Muscle layer of duodenum (tissue), 2 donors: ENCODE measurements around the gene TPP1.
A peak's percentile ranks its signal among the peaks of the same experiment; 100 is the strongest.

Experiments used
- H3K27ac ChIP-seq: one replicate; pipeline ENCODE4 v1.7.0; 2013; ENCODE audit warnings: mild to moderate bottlenecking, low read length
- H3K27me3 ChIP-seq: one replicate; pipeline ENCODE4 v1.7.0; 2013; ENCODE audit warnings: low read depth, mild to moderate bottlenecking, control low read depth, low read length
- H3K36me3 ChIP-seq, 2 donors: one replicate each; pipeline ENCODE4 v1.7.0; 2013; ENCODE audit warnings: low read length in 2 of 2, control low read depth in 1 of 2, mild to moderate bottlenecking in 1 of 2; ENCODE audit not compliant: insufficient read depth in 2 of 2, control insufficient read depth in 1 of 2
- H3K4me1 ChIP-seq, 2 donors: one replicate each; pipeline ENCODE4 v1.7.0; 2013; ENCODE audit warnings: low read length in 2 of 2, mild to moderate bottlenecking in 2 of 2, control low read depth in 1 of 2, moderate library complexity in 1 of 2; ENCODE audit not compliant: insufficient read depth in 2 of 2, control insufficient read depth in 1 of 2
- H3K4me3 ChIP-seq, 2 donors: one replicate each; pipeline ENCODE4 v1.7.0; 2013; ENCODE audit warnings: low read length in 2 of 2, low read depth in 1 of 2, mild to moderate bottlenecking in 1 of 2
- H3K9me3 ChIP-seq, 2 donors: one replicate each; pipeline ENCODE4 v1.7.0; 2013; ENCODE audit warnings: low read length in 2 of 2, control low read depth in 1 of 2, mild to moderate bottlenecking in 1 of 2; ENCODE audit not compliant: control insufficient read depth in 1 of 2
- donor health status: healthy.

The TPP1 gene

DNA sequence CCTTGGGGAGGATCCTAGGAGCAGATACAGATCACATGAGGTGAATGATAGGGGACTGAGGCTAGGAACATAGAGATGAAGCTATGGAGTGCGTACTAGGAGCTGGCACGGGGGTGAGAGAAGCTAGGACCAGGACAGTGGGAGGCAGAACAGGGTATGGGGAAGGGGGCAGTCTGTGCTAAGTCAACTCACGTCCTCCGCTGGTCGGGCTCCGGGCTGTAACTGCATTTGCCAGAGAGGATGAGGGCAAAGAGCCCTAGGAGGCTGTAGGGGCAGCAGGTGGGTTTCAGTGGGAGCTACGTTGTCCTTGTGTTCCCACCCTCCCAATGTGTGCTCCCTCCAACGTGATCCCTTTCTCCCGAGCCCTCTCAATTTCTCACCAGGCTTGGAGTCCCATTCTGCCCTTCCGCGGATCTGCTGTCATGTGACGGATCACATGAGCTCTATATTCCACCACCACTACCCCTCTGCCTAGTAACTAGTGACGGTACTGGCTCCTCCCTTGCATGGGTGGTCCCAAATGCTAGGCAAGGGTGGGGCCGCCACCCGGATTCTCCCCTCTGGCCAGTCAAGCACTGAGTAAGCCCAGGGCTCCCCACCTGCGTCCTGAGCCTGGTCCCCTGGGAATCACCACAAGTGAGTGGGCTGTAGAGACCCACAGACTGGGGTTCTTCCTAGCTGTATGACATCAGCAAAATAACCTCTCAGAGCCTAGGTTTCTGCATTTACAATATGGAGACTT, at the start of gene TPP1:
TSS of gene TPP1 (minus strand) at position 419 of the 742 bp plus-strand sequence. CDS start at position 397, 22 bp downstream.
- Histone ChIP-seq H3K27me3 (no peaks in the 10 kb centered on the region), H3K9me3 (no peaks in the 10 kb centered on the region), H3K36me3 (peaks cover 23 to 49% of the 10 kb centered on the region in 2 donors), H3K4me3 (peak within 1 kb of the TSS; percentile 84 to 93), H3K4me1 (peaks cover 17% of the 10 kb centered on the region in 2 donors), H3K27ac (peak within 1 kb of the TSS; percentile 97)

GRCh38 chr11:6667733-6668374, 48.6 kb upstream of the TPP1 start:
- no peak overlapping the region for H3K4me3 ChIP-seq
- H3K4me1 ChIP-seq, result peaks cover 0 to 8% of the 10 kb centered on the region in 2 donors

GRCh38 chr11:6666302-6667183, 47.3 kb upstream of the TPP1 start:
- no peak overlapping the region for H3K4me3 ChIP-seq
- H3K4me1 ChIP-seq, result peaks cover 0 to 8% of the 10 kb centered on the region in 2 donors
- no peaks in the 10 kb centered on the region for H3K9me3 ChIP-seq
- H3K27me3 ChIP-seq, result no peaks in the 10 kb centered on the region
- H3K36me3 ChIP-seq, result no peaks in the 10 kb centered on the region
- no peak overlapping the region for H3K27ac ChIP-seq

More at GRCh38 chr11:6667733-6668374, 48.6 kb upstream of the TPP1 start:
- no peaks in the 10 kb centered on the region for H3K27me3 ChIP-seq
- no peak overlapping the region for H3K27ac ChIP-seq
- no peaks in the 10 kb centered on the region for H3K9me3 ChIP-seq
- H3K36me3 ChIP-seq, result no peaks in the 10 kb centered on the region

DNA sequence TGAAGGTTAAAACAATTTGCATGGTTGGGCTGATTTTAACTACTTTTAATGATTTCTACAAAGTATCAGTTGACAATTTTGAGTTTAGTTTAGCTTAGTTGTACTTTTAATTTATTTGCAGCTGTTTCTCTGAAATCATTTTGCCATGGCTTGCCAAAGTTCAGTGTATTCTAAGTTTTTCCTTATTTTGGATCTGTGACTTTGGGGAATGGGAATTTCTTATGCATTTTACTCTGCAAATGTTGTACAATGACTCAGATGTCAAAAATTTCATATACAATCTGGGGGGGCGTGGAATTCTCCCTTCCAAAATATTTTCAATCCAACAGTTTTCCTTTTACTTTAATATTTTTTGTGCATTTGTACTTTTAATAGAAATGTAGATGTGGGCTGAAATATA, 45.3 kb upstream of the TPP1 start:
- H3K4me3 ChIP-seq, result no peak overlapping the region
- H3K27ac ChIP-seq, result no peak overlapping the region
- H3K9me3 ChIP-seq, result no peaks in the 10 kb centered on the region
- H3K27me3 ChIP-seq, result no peaks in the 10 kb centered on the region
- H3K36me3 ChIP-seq, result no peaks in the 10 kb centered on the region
- peaks cover 0 to 8% of the 10 kb centered on the region in 2 donors for H3K4me1 ChIP-seq

DNA sequence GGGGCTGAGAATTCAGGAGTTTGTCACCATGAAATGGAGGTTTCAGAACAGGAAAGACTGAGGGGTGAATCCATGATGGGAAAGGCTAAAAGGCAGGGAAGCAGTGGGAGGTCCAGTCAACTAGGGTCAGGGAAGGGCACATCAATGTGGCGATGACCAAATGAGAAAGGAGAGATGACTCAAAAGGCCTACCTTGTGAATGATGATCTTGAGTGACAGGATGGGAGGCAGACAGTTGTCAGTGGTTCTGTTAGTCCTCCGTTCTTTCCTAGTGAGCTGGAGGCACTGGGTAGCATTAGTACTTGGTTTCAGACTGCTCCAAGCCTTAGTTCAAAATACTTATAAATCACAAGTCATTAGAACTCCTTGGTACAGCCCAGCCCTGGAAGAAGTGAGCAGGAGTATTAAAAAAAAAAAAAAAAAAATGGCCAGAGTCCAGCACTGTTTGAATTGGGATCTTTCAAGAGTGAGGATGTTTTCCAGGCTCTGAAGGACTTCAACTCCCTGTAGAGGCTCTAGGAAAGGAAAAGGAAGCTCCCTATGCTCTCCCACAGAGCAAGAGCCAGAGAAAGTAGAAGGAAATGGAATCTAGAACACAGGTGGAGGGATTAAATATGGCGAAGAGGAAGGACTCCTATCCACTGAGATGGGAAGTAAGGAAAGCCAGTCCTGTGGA, 44.7 kb upstream of the TPP1 start:
- no peak overlapping the region for H3K27ac ChIP-seq
- H3K4me3 ChIP-seq, result no peak overlapping the region

DNA sequence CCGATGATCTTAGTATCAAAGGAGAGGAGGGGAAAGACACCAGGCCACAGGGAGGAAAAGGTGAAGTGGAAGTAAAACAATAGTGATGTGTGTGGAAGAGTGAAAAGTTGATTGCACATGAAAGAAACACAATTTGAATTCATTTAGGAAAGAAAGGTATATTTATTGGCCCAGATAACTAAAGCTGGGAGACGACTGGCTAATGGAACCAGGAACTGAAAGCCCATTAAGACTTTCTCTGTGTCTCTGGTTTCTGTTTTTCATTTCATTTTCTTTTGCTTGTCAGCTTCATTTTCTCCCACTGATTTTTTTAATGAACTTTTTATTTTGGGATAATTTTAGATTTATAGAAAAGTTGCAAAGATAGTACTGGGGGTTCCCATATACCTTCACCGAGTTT, 41.5 kb upstream of the TPP1 start:
- no peaks in the 10 kb centered on the region for H3K36me3 ChIP-seq
- no peaks in the 10 kb centered on the region for H3K27me3 ChIP-seq
- H3K4me1 ChIP-seq, result peaks cover 0 to 5% of the 10 kb centered on the region in 2 donors
- H3K27ac ChIP-seq, result no peak overlapping the region
- H3K4me3 ChIP-seq, result no peak overlapping the region
- H3K9me3 ChIP-seq, result no peaks in the 10 kb centered on the region

More for the DNA sequence above, 44.7 kb upstream of the TPP1 start:
- Histone ChIP-seq H3K36me3 (no peaks in the 10 kb centered on the region), H3K4me1 (peaks cover 0 to 8% of the 10 kb centered on the region in 2 donors), H3K9me3 (no peaks in the 10 kb centered on the region), H3K27me3 (no peaks in the 10 kb centered on the region)

DNA sequence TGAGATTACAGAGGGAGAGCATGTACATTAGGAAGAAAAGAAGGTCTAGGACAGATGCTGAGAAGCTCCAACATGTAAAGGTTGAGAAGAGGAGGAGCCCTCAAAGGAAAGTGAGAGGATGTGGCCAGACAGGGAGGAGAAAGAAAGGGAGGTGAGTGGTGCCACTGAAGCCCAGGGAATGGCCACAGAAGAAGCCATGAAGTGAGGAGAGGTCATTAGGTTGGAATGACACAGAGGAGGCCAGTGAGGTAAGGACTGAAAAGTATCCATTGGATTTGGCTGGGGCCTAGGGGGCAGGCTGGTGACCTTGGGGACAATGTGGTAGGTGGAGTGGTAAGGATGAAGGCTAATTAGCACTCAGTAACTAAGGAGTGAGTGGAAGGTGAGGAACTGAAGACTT, 39.4 kb upstream of the TPP1 start:
- Histone ChIP-seq H3K4me1 (peaks cover 4 to 6% of the 10 kb centered on the region in 2 donors), H3K27me3 (no peaks in the 10 kb centered on the region), H3K27ac (no peak overlapping the region), H3K36me3 (no peaks in the 10 kb centered on the region), H3K4me3 (no peak overlapping the region), H3K9me3 (no peaks in the 10 kb centered on the region)

DNA sequence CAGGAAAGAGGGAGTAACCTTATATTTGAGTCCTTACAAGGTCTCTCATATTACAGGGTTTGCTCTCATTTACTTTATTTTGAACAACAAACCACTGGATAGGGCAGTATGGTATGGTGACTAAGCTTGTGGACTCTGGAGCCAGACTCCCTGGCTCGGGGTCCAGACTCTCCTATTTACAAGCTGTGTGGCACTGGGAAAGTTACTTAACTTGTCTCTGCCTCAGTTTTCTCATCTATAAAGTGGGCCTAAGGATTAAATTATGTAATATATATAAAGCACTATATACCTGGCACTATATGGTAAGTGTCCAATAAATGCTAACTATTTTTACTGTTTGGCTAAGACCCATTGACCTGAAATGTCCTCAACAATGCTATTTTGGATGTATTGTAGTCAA, 38.1 kb upstream of the TPP1 start:
- no peak overlapping the region for H3K4me3 ChIP-seq

GRCh38 chr11:6656936-6657335, 37.7 kb upstream of the TPP1 start:
- no peak overlapping the region for H3K4me3 ChIP-seq
- no peaks in the 10 kb centered on the region for H3K36me3 ChIP-seq
- H3K27me3 ChIP-seq, result no peaks in the 10 kb centered on the region
- H3K9me3 ChIP-seq, result no peaks in the 10 kb centered on the region
- peaks cover 6 to 9% of the 10 kb centered on the region in 2 donors for H3K4me1 ChIP-seq
- no peak overlapping the region for H3K27ac ChIP-seq

More for the DNA sequence above, 38.1 kb upstream of the TPP1 start:
- Histone ChIP-seq H3K9me3 (no peaks in the 10 kb centered on the region), H3K27ac (no peak overlapping the region), H3K36me3 (no peaks in the 10 kb centered on the region), H3K27me3 (no peaks in the 10 kb centered on the region), H3K4me1 (peaks cover 6 to 9% of the 10 kb centered on the region in 2 donors)

DNA sequence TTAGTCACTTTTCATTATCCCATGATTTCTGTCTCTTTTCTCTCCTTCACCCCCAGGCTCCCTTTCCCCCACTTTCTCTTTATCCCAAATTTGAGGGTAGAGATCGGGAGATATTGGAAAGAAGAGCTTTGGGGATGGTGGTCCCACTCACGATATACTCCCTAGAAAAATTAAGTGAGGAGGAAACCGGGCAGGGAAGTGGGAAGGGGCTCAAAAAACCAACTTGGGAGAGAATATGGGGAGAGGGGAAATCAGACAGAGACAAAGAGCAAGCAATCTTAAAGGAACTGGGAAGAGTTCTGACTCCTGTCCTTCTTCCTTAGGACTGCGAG, 37.3 kb upstream of the TPP1 start:
- no peaks in the 10 kb centered on the region for H3K9me3 ChIP-seq
- H3K27ac ChIP-seq, result peak overlapping the region; percentile 82
- peak overlapping the region; percentile 53 to 57 for H3K4me3 ChIP-seq
- peaks cover 6 to 9% of the 10 kb centered on the region in 2 donors for H3K4me1 ChIP-seq
- no peaks in the 10 kb centered on the region for H3K36me3 ChIP-seq
- no peaks in the 10 kb centered on the region for H3K27me3 ChIP-seq
